Activated CD8-positive, alpha-beta memory T cell treated with anti-CD3 and anti-CD28 coated beads, Interleukin-2, amount 50 U/mL, for 4 hours (primary cell): ENCODE results near the gene ZNF575.

ENCODE experiments used
- DNase-seq: peaks from one replicate; pipeline ENCODE4 v3.0.0-alpha.2; 2020

ZNF575 gene, protein sequence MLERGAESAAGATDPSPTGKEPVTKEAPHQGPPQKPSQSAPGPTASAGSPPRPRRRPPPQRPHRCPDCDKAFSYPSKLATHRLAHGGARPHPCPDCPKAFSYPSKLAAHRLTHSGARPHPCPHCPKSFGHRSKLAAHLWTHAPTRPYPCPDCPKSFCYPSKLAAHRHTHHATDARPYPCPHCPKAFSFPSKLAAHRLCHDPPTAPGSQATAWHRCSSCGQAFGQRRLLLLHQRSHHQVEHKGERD

DNA sequence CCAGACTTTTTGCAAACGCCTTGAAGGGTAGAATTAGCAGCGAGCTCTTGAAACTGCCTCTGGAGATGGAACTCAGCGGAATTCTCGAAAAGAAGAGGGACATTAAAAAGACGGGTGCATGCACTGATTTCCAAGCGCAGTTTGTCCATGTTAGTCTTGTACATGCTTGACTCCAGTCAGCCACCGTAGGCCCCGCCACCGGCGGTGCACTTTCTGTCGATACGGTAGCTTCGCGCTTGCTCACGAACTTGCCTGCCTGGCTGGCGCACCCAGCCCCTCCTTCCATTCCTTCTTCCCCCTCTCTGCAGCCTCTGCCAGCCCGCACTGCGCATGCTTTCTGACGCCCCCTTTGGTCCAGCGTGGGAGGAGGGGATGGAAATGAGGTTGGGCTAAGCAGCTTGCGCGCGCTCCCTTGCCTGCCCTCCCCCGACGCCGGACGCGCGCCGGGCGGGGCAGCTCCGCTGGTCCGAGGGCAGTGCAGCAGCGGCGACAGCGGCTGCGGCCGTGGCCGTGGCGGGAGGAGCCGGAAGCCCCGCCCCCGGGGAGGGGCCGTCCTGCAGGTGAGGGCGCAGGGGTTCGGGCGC is at the start of gene ZNF575:
ZNF575 (plus strand) TSS at position 227 of the 584 bp plus-strand sequence. CDS start 1,235 bp downstream, outside the sequence.
- DNase-seq = peak; percentile 83

- no peak for DNase-seq
Measured at GRCh38 chr19:43483281-43483680, 49.7 kb upstream of the ZNF575 start.

DNA sequence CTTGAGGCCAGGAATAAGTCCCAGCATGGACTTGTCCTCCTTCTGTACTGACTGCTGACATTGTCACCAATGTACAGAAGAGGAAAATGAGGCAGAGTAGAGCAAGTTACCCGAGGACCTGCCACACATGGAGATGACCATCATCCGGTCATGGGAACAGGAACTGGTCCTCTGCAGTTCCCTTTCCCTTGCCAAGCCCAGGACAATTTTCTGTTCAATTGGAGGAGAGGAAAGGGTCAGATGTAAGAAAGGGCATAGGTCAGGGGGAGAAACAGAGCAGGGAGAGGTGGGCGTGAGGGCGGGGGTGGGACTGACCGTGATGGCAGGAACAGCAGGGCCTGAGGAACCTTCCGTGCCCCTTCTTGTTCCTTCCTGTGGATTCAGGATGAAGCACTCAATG is 47.0 kb upstream of the ZNF575 start:
- DNase-seq = no peak

DNA sequence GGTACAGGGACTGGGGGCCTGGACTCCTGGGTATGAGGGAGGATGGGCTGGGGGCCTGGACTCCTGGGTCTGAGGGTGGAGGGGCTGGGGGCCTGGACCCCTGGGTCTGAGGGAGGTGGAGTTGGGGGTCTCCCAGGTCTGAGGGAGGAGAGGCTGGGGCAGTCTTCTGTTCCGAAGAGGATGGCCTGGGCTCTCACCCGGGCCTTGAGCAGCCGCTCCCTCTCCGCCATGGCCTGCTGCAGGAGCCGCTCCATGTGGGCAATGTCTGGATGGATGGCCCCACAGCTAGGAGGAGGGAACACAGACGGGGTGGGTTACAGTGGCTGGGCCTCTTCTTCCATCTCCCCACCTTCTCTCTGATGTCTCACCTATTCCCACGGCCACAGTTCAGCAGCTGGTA is 46.6 kb upstream of the ZNF575 start:
- DNase-seq = no peak

GRCh38 chr19:43488179-43488578 is 44.8 kb upstream of the ZNF575 start:
- no peak for DNase-seq

DNA sequence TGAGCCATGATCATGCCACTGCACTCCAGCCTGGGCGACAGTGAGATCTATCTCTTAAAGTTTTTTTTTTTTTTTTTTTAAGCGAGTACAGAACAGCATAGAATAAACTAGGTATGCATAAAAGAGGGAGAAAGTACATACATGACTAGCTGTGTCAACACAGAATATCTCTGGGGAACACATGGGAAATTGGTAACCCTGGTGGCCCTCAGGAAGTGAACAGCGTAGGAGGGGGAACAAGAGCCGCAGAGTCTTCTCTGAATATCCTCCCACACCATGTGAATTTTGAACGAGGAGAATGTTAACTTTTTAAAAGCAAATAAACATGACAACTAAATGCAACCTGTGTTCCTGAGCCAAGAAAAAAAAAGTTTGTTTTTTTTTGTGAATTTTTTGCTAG is 43.7 kb upstream of the ZNF575 start:
- DNase-seq = no peak

DNA sequence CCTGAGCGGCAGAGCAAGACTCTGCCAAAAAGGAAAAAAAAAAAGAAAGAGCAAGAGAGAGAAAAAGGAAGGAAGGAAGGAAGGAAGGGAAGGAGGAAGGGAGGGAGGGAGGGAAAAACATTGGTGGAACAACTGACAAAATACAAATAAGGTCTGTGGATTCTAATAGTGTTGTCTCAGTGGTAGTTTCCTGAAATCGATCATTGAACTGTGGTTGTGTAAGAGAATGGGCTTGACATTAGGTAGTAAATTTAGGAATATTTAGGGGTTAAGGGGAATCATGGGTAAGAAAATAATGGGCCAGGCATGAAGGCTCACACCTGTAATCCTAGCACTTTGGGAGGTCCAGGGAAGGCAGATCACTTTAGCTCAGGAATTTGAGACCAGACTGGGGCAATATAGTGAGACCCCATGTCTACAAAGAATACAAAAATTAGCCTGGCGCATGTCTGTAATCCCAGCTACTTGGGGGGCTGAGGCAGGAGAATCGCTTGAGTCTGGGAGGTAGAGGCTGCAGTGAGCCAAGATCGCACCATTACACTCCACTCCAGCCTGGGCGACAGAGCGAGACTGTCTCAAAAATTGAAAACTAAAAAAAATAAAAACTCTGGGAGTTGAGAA is 42.9 kb upstream of the ZNF575 start:
- DNase-seq = no peak

- DNase-seq = no peak
Measured at GRCh38 chr19:43490759-43491158, 42.2 kb upstream of the ZNF575 start.

DNA sequence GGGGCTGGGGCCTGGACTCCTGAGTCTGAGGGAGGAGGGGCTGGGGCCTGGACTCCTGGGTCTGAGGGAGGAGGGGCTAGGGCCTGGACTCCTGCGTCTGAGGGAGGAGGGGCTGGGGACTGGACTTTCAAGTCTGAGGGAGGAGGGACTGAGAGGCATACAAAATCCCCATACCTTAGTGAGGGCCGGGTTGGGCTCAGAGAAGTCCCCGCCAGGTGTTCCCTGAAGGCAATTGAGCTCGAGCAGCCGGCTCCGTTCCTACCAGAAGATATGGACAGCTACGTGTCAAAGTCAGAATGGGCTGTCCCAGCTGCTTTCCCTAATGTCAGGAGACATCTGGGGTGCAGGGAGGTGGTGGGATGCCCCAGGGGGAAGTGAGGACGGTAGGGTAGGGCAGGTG is 37.9 kb upstream of the ZNF575 start:
- no peak for DNase-seq

DNA sequence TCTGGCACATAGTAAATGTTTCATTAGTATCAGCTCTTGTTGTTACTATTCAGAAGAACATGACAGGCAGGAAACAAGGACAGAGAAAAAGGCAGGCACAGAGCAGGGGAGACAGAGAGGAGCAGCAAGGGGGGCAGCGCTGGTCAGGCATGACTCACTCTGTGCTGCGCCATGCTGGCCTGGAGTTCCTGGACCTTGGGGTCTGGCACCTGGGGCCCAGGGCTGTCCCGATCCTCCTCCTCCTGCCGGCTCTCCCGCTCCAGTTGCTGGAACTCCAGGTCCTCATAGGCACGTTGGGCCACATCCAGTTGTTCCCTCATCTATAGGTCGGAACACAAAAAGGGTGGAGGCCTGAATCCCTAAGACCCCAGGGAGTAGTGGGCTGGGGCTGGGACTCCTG is 36.0 kb upstream of the ZNF575 start:
- no peak for DNase-seq

DNA sequence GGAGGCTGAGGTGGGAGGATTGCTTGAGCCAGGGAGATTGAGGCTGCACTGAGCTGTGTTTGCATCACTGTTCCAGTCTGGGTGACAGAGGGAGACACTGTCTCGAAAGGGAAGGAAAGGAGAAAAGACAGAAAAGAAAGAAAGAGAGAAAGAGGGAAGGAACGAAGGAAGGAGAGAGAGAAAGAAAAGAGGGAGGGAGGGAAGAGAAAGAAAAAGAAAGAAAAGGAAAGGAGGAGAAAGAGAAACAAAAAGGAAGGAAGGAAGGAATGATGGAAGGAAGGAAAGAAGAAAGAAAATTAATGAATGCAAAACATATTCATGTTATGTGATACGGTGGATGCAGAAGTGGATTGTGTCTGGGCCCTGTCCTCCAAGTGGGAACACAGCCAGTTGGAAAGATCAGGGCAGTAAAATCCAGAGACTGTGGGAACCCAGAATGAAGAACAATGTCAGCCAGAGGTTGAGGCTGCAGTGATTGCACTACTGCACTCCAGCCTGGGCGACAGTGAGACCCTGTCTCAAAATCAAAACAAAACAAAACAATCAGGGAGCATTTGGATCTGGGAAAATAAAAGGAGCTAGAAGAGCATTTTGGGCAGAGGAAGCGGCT is 34.6 kb upstream of the ZNF575 start:
- no peak for DNase-seq

GRCh38 chr19:43499042-43499441 is 33.9 kb upstream of the ZNF575 start:
- no peak for DNase-seq

DNA sequence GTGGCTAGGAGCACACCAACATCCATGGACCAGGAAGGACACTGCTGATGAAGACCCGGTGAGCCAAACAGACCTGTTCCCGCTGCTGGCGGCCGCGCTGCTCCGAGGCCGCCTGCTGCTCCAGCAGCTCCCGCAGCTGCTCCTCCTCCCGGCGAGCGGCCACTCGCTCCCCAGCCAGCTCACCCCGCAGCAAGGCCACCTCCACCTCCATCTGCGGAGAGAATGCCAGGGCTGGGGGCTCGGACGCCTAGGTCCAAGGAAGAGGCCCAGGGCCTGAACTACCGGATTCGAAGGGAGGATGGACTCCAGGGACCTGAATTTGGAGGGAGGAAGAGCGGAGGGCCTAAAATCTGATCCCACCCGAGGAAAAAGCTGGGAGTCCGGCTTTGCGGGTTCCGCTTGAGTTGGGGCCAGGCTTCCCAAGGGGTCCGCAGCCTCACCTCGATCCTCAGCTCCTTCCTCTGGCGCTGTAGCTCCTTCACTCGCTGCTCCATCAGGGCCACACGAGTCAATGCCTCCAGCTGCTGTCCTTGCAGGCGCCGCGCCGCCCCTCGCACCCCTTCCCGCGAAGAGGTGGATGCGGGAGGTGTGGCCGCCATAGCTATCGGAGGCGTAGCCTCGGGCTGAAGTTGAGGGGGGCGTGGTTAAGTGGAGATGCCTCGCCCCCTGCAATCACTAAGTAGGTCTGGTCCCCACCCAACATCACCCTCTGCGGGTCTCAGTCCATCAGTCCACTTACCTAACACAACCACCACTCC is 31.1 kb upstream of the ZNF575 start:
- DNase-seq = no peak

GRCh38 chr19:43502419-43502976 is 30.5 kb upstream of the ZNF575 start:
- DNase-seq = no peak

- peak; percentile 100 for DNase-seq
Measured at GRCh38 chr19:43503501-43504425, 29.2 kb upstream of the ZNF575 start.

DNA sequence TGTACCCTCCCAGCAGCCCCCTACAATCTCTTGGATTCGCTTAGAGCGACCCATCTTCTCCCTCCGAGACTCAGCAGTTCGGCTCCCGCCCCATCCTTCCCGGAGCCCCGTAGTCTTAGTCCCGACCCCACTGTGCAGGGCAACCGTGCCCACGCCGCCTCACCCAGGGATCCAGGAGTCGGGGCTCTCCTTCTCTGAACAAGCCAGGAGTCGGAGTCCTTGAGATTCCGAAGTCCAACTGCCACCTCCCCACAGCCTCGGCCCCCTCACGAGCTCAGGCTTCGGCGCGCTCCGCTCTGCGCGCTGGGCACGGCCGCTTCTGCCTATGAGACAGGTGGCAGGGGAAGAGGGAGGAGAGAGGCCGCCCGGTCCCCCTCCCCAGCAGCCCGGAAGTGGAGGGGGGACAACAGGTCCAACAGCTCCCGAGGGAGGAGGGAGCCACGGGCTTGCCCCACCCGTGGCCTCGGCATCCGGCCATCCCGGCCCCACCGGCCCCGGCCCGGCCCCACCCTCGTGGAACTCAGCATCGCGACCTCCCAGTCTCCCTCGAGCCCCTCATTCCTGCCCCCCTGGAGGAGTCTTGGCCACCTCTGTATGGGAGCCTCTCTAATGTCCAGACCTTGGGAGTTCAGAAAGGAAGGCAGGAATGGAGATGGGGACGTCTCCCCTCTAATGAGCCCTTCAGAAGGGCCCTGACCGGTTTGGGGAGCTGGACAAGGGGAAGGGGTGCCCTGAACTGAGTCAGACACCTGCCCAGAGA is 28.4 kb upstream of the ZNF575 start, which contains the start of gene PHLDB3:
PHLDB3 (minus strand) TSS at position 321 of the 760 bp plus-strand sequence. CDS start 628 bp downstream, outside the sequence.
- peak; percentile 56 for DNase-seq

DNA sequence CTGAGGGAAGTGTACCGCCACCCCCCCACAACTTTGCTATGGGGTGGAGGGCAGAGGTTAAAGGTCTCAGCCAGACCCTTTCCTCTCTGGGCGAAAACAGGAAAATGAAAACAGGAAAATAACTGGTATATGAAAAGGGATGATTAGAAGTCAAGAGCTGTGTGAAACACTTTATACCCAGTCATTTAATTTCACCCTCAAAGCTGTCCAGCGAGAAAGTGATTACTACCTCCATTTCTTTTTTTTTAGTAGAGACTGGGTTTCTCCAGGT is 27.9 kb upstream of the ZNF575 start:
- no peak for DNase-seq

GRCh38 chr19:43505941-43506340 is 27.0 kb upstream of the ZNF575 start:
- no peak for DNase-seq

GRCh38 chr19:43506629-43507028 is 26.4 kb upstream of the ZNF575 start:
- DNase-seq = no peak

DNA sequence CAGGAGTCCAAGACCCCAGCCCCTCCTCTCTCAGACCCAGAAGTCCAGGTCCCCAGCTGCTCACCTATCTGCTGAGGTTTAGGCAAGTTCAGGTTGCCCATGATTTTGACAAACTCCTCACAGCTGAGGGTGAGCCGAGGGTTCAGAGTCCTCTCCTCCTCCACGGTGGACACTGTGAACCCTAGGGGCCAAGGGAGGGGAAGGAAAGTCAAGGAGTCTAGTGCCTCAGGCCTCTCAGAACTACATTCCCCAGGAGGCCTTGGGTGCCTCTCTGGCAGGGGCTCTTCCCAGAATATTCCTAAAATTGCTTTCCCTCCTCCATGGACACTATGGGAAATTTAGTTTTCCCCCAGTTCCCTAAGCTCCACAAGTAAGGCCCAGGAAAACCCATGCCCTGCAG is 25.1 kb upstream of the ZNF575 start:
- DNase-seq = no peak

GRCh38 chr19:43510713-43511112 is 22.3 kb upstream of the ZNF575 start:
- DNase-seq = no peak
